Mesendoderm (in vitro differentiated cells): ENCODE measurements around the gene KIAA1217.

Experiments used
- DNase-seq: peaks from one replicate; pipeline ENCODE4 v3.0.0; 2013
- H2AK5ac ChIP-seq: 2 replicates; pipeline ENCODE4 v1.6.1; 2013; ENCODE audit warnings: low read length, inconsistent platforms
- H2BK120ac ChIP-seq: 2 replicates; pipeline ENCODE4 v1.6.1; 2013; ENCODE audit warnings: low read depth, mild to moderate bottlenecking, low read length, moderate library complexity, mixed read lengths
- H2BK15ac ChIP-seq: replicated peaks from 2 replicates; pipeline ENCODE4 v1.6.1; 2013; ENCODE audit warnings: low read depth, mild to moderate bottlenecking, moderate library complexity
- H2BK5ac ChIP-seq: 2 replicates; pipeline ENCODE4 v1.6.1; 2013; ENCODE audit warnings: low read length, inconsistent platforms
- H3K18ac ChIP-seq: 2 replicates; pipeline ENCODE4 v1.6.1; 2013; ENCODE audit warnings: mild to moderate bottlenecking, low read length, mixed read lengths
- H3K23ac ChIP-seq: one replicate; pipeline ENCODE4 v1.6.1; 2013; ENCODE audit warnings: low read length
- H3K27ac ChIP-seq: 2 replicates; pipeline ENCODE4 v1.5.1; 2013; ENCODE audit warnings: low read depth, mild to moderate bottlenecking, inconsistent platforms, low read length, moderate library complexity
- H3K27me3 ChIP-seq: 2 replicates; pipeline ENCODE4 v1.6.1; 2013; ENCODE audit warnings: low read length, control low read depth, mild to moderate bottlenecking, inconsistent platforms; ENCODE audit not compliant: insufficient read depth, poor library complexity
- H3K36me3 ChIP-seq: 2 replicates; pipeline ENCODE4 v1.6.1; 2013; ENCODE audit warnings: low read length, inconsistent platforms; ENCODE audit not compliant: control insufficient read depth, insufficient read depth
- H3K4ac ChIP-seq: one replicate; pipeline ENCODE4 v1.6.1; 2013; ENCODE audit warnings: low read depth, mild to moderate bottlenecking, low read length, moderate library complexity
- H3K4me1 ChIP-seq: 2 replicates; pipeline ENCODE4 v1.6.1; 2013; ENCODE audit warnings: low read depth, low read length, inconsistent platforms; ENCODE audit not compliant: control insufficient read depth
- H3K4me2 ChIP-seq: 2 replicates; pipeline ENCODE4 v1.6.1; 2013; ENCODE audit warnings: low read length
- H3K4me3 ChIP-seq: 2 replicates; pipeline ENCODE4 v1.5.1; 2013; ENCODE audit warnings: mild to moderate bottlenecking, low read length
- H3K56ac ChIP-seq: one replicate; pipeline ENCODE4 v1.6.1; 2013; ENCODE audit warnings: low read length
- H3K79me1 ChIP-seq: 2 replicates; pipeline ENCODE4 v1.6.1; 2013; ENCODE audit warnings: low read length, inconsistent platforms
- H3K79me2 ChIP-seq: 2 replicates; pipeline ENCODE4 v1.6.1; 2013; ENCODE audit warnings: mild to moderate bottlenecking, low read length; ENCODE audit not compliant: control insufficient read depth, insufficient read depth
- H3K9ac ChIP-seq: 2 replicates; pipeline ENCODE4 v1.6.1; 2013; ENCODE audit warnings: low read length, inconsistent platforms
- H4K5ac ChIP-seq: one replicate; pipeline ENCODE4 v1.6.1; 2013; ENCODE audit warnings: low read length
- H4K8ac ChIP-seq: one replicate; pipeline ENCODE4 v1.6.1; 2013; ENCODE audit warnings: low read depth, mild to moderate bottlenecking, control low read depth, low read length, moderate library complexity
- WGBS: extraction: QIAGEN DNeasy Blood & Tissue Kit; methylation state at CpG from one replicate; pipeline ENCODE4 v1.1.7; 2013; ENCODE audit warnings: low lambda C conversion rate, missing lambda C conversion rate; ENCODE audit not compliant: insufficient coverage; ENCODE audit errors: extremely low coverage; 5-methylcytosine and 5-hydroxymethylcytosine counted together

Gene KIAA1217

DNA sequence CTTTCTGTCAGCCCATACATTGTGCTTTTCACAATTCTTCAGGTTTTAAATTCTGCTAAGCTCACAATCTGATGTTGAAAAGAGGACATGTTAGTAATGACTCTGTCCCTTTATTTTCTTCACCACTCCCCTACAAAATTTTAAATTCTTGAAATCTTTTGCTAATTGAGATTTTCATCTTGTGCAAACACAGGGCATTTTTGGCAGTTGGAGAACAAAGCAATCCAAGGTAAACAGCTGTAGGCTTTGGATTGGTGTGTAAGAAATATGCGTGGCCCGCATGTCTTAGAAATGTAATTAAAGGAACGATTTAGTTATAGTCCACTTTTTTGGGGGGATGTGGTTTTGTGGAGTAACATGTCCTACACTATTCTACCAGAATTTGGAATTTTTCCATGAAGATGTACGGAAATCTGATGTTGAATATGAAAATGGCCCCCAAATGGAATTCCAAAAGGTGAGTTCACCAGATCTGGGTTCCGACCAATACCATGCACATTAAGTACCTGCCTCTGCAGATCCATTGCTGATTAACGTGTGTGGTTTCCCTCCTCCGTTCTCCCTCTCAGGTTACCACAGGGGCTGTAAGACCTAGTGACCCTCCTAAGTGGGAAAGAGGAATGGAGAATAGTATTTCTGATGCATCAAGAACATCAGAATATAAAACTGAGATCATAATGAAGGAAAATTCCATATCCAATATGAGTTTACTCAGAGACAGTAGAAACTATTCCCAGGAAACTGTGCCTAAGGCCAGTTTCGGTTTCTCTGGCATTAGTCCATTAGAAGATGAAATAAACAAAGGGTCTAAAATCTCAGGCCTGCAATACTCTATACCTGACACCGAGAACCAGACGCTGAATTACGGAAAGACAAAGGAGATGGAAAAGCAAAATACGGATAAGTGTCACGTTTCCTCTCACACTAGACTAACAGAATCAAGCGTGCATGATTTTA, 333.7 kb downstream of the KIAA1217 start:
- no peak overlapping the region for H4K5ac ChIP-seq
- no peak overlapping the region for H3K27ac ChIP-seq
- no peak overlapping the region for H3K18ac ChIP-seq
- no peak overlapping the region for H3K4me2 ChIP-seq
- no peak overlapping the region for H2BK5ac ChIP-seq
- H3K4ac ChIP-seq: no peak overlapping the region
- H3K79me2 ChIP-seq: no peaks in the 10 kb centered on the region
- no peak overlapping the region for H3K9ac ChIP-seq
- no peak for DNase-seq
- no peak overlapping the region for H3K56ac ChIP-seq
- H3K4me1 ChIP-seq: no peaks in the 10 kb centered on the region
- H2AK5ac ChIP-seq: no peak overlapping the region
- no peak overlapping the region for H4K8ac ChIP-seq
- no peaks in the 10 kb centered on the region for H3K36me3 ChIP-seq
- no peaks in the 10 kb centered on the region for H3K27me3 ChIP-seq
- H3K79me1 ChIP-seq: no peaks in the 10 kb centered on the region
- no peak overlapping the region for H3K4me3 ChIP-seq
- H2BK15ac ChIP-seq: no peak overlapping the region
- WGBS: no CpG with 5 or more reads among the region's 14 CpGs
- H3K23ac ChIP-seq: no peak overlapping the region
- no peak overlapping the region for H2BK120ac ChIP-seq

DNA sequence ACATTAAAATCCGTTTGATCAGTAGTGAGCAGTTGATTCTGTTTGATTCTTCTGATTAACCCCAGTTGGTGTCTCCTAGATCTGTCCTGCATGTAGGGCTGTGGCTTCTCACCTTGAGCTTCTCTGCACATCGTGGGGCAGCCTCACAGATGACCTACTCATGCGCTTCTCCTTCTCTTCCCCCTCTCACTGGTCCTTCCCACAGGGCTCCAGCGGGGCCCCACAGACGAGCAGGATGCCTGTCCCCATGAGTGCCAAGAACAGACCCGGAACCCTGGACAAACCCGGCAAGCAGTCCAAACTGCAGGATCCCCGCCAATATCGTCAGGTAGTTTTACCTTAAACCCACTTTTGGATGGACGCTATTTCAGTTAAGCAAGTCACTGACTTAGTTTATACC, 335.8 kb downstream of the KIAA1217 start:
- Histone ChIP-seq H3K4me1 (no peaks in the 10 kb centered on the region), H3K9ac (no peak overlapping the region), H3K4me3 (no peak overlapping the region), H3K18ac (no peak overlapping the region), H4K5ac (no peak overlapping the region), H2BK5ac (no peak overlapping the region), H2AK5ac (no peak overlapping the region), H3K79me2 (no peaks in the 10 kb centered on the region), H3K56ac (no peak overlapping the region), H2BK120ac (no peak overlapping the region), H3K79me1 (no peaks in the 10 kb centered on the region), H3K27me3 (no peaks in the 10 kb centered on the region), H2BK15ac (no peak overlapping the region), H3K27ac (no peak overlapping the region), H3K4me2 (no peak overlapping the region), H3K23ac (no peak overlapping the region), H3K4ac (no peak overlapping the region), H4K8ac (no peak overlapping the region), H3K36me3 (no peaks in the 10 kb centered on the region)
- DNase-seq: no peak
- WGBS: no CpG with 5 or more reads among the region's 10 CpGs

DNA sequence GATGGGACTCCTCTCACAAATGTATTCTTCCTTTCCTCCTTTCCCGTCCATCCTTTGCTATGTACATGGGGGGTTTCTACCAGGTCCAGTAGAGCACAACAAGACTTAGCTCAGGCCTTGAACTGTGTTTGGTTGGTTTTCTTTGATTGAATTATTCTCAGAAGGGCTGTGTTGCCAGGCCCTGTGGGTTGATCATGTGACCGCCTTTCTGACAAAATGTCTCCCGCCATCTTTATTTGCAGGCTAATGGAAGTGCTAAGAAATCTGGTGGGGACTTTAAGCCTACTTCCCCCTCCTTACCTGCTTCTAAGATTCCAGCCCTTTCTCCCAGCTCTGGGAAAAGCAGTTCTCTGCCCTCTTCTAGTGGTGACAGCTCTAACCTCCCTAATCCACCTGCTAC, 336.6 kb downstream of the KIAA1217 start:
- Histone ChIP-seq H3K27me3 (no peaks in the 10 kb centered on the region), H3K56ac (no peak overlapping the region), H2BK120ac (no peak overlapping the region), H3K4me2 (no peak overlapping the region), H3K18ac (no peak overlapping the region), H2BK15ac (no peak overlapping the region), H2AK5ac (no peak overlapping the region), H3K79me2 (no peaks in the 10 kb centered on the region), H3K4ac (no peak overlapping the region), H4K8ac (no peak overlapping the region), H3K9ac (no peak overlapping the region), H3K4me3 (no peak overlapping the region), H3K79me1 (no peaks in the 10 kb centered on the region), H3K36me3 (no peaks in the 10 kb centered on the region), H3K23ac (no peak overlapping the region), H3K27ac (no peak overlapping the region), H2BK5ac (no peak overlapping the region), H4K5ac (no peak overlapping the region), H3K4me1 (no peaks in the 10 kb centered on the region)
- no CpG with 5 or more reads among the region's 3 CpGs for WGBS
- DNase-seq: no peak

DNA sequence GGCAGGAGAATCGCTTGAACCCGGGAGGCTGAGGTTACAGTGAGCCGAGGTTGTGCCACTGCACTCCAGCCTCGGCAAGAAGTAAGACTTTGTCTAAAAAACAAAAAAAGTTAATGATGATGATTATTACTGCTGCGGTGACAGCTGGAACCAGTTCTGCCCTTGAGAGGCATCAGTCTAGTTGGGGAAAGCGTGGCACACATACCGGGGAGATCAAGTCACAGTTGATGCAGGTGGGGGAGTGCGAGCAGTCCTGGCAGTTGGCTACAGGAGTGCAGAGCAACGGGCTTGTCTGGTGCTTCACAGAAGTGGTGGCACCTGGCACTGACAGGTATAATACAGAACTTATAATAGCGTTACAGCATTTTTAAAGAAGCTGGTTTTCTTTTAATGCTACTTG, 341.7 kb downstream of the KIAA1217 start:
- DNase-seq: no peak
- Histone ChIP-seq H3K79me2 (no peaks in the 10 kb centered on the region), H3K4me3 (no peak overlapping the region), H2BK15ac (no peak overlapping the region), H3K18ac (no peak overlapping the region), H3K9ac (no peak overlapping the region), H3K4ac (no peak overlapping the region), H4K5ac (no peak overlapping the region), H3K56ac (no peak overlapping the region), H2BK120ac (no peak overlapping the region), H3K4me1 (no peaks in the 10 kb centered on the region), H3K36me3 (no peaks in the 10 kb centered on the region), H3K4me2 (no peak overlapping the region), H2AK5ac (no peak overlapping the region), H4K8ac (no peak overlapping the region), H3K23ac (no peak overlapping the region), H2BK5ac (no peak overlapping the region), H3K79me1 (no peaks in the 10 kb centered on the region), H3K27me3 (no peaks in the 10 kb centered on the region), H3K27ac (no peak overlapping the region)
- no CpG with 5 or more reads among the region's 10 CpGs for WGBS

DNA sequence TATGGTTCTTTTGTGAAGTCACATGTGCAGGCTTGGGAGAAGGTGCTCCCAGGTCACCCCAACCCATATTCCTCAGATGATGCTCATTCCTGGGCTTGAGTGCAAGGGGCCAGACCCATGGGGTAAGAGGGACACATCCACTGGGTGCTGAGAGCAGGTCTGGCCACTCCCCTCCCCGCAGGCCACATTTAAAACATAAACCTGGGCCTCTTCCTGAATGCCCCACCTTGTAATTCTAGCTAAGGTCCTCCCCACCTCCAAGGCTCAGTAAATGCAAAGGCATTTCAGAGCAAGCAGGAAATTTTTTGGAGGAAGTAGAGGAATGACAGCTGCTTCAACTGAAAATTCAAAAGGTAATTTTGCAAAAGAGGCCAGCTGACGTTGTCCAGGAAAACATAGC, 342.2 kb downstream of the KIAA1217 start:
- Histone ChIP-seq H3K23ac (no peak overlapping the region), H3K79me1 (no peaks in the 10 kb centered on the region), H3K4ac (no peak overlapping the region), H3K4me1 (no peaks in the 10 kb centered on the region), H3K4me2 (no peak overlapping the region), H2AK5ac (no peak overlapping the region), H4K8ac (no peak overlapping the region), H3K4me3 (no peak overlapping the region), H2BK15ac (no peak overlapping the region), H3K27ac (no peak overlapping the region), H3K27me3 (no peaks in the 10 kb centered on the region), H3K9ac (no peak overlapping the region), H4K5ac (no peak overlapping the region), H3K79me2 (no peaks in the 10 kb centered on the region), H2BK5ac (no peak overlapping the region), H3K56ac (no peak overlapping the region), H3K18ac (no peak overlapping the region), H3K36me3 (no peaks in the 10 kb centered on the region), H2BK120ac (no peak overlapping the region)
- DNase-seq: no peak
- WGBS: no CpG with 5 or more reads among the region's 2 CpGs
